Mesendoderm (in vitro differentiated cells): ENCODE measurements around the gene CEP89. TPM values are rescaled to one million over a fixed set of nuclear protein-coding genes. Genes with fewer than 3 reads are reported as not detected.

ENCODE experiments used
- DNase-seq: peaks from one replicate; pipeline ENCODE4 v3.0.0; 2013
- H2AK5ac ChIP-seq: 2 replicates; pipeline ENCODE4 v1.6.1; 2013; ENCODE audit warnings: low read length, inconsistent platforms
- H2BK120ac ChIP-seq: 2 replicates; pipeline ENCODE4 v1.6.1; 2013; ENCODE audit warnings: low read depth, mild to moderate bottlenecking, low read length, moderate library complexity, mixed read lengths
- H2BK15ac ChIP-seq: replicated peaks from 2 replicates; pipeline ENCODE4 v1.6.1; 2013; ENCODE audit warnings: low read depth, mild to moderate bottlenecking, moderate library complexity
- H2BK5ac ChIP-seq: 2 replicates; pipeline ENCODE4 v1.6.1; 2013; ENCODE audit warnings: low read length, inconsistent platforms
- H3K18ac ChIP-seq: 2 replicates; pipeline ENCODE4 v1.6.1; 2013; ENCODE audit warnings: mild to moderate bottlenecking, low read length, mixed read lengths
- H3K23ac ChIP-seq: one replicate; pipeline ENCODE4 v1.6.1; 2013; ENCODE audit warnings: low read length
- H3K27ac ChIP-seq: 2 replicates; pipeline ENCODE4 v1.5.1; 2013; ENCODE audit warnings: low read depth, mild to moderate bottlenecking, inconsistent platforms, low read length, moderate library complexity
- H3K27me3 ChIP-seq: 2 replicates; pipeline ENCODE4 v1.6.1; 2013; ENCODE audit warnings: low read length, control low read depth, mild to moderate bottlenecking, inconsistent platforms; ENCODE audit not compliant: insufficient read depth, poor library complexity
- H3K36me3 ChIP-seq: 2 replicates; pipeline ENCODE4 v1.6.1; 2013; ENCODE audit warnings: low read length, inconsistent platforms; ENCODE audit not compliant: control insufficient read depth, insufficient read depth
- H3K4ac ChIP-seq: one replicate; pipeline ENCODE4 v1.6.1; 2013; ENCODE audit warnings: low read depth, mild to moderate bottlenecking, low read length, moderate library complexity
- H3K4me1 ChIP-seq: 2 replicates; pipeline ENCODE4 v1.6.1; 2013; ENCODE audit warnings: low read depth, low read length, inconsistent platforms; ENCODE audit not compliant: control insufficient read depth
- H3K4me2 ChIP-seq: 2 replicates; pipeline ENCODE4 v1.6.1; 2013; ENCODE audit warnings: low read length
- H3K4me3 ChIP-seq: 2 replicates; pipeline ENCODE4 v1.5.1; 2013; ENCODE audit warnings: mild to moderate bottlenecking, low read length
- H3K56ac ChIP-seq: one replicate; pipeline ENCODE4 v1.6.1; 2013; ENCODE audit warnings: low read length
- H3K79me1 ChIP-seq: 2 replicates; pipeline ENCODE4 v1.6.1; 2013; ENCODE audit warnings: low read length, inconsistent platforms
- H3K79me2 ChIP-seq: 2 replicates; pipeline ENCODE4 v1.6.1; 2013; ENCODE audit warnings: mild to moderate bottlenecking, low read length; ENCODE audit not compliant: control insufficient read depth, insufficient read depth
- H3K9ac ChIP-seq: 2 replicates; pipeline ENCODE4 v1.6.1; 2013; ENCODE audit warnings: low read length, inconsistent platforms
- H4K5ac ChIP-seq: one replicate; pipeline ENCODE4 v1.6.1; 2013; ENCODE audit warnings: low read length
- H4K8ac ChIP-seq: one replicate; pipeline ENCODE4 v1.6.1; 2013; ENCODE audit warnings: low read depth, mild to moderate bottlenecking, control low read depth, low read length, moderate library complexity
- WGBS: extraction: QIAGEN DNeasy Blood & Tissue Kit; methylation state at CpG from one replicate; pipeline ENCODE4 v1.1.7; 2013; ENCODE audit warnings: low lambda C conversion rate, missing lambda C conversion rate; ENCODE audit not compliant: insufficient coverage; ENCODE audit errors: extremely low coverage; 5-methylcytosine and 5-hydroxymethylcytosine counted together
- small RNA-seq: library from polyadenylated mRNA; stranded (forward); fragments of <200 nt; extraction: miRNeasy Mini kit (QIAGEN cat#:217004); gene quantifications from one replicate; pipeline ENCODE3, GENCODE V24; 2013; ENCODE audit not compliant: insufficient read depth

CEP89 gene

GRCh38 chr19:32828139-32828538 lies 143.6 kb downstream of the CEP89 start:
- Histone ChIP-seq H2BK5ac (no peak overlapping the region), H3K9ac (no peak overlapping the region), H4K5ac (no peak overlapping the region), H2AK5ac (no peak overlapping the region), H3K27me3 (no peaks in the 10 kb centered on the region), H2BK15ac (no peak overlapping the region), H3K36me3 (no peaks in the 10 kb centered on the region), H3K23ac (no peak overlapping the region), H3K18ac (no peak overlapping the region), H3K4ac (no peak overlapping the region), H3K79me1 (no peaks in the 10 kb centered on the region), H4K8ac (no peak overlapping the region), H3K4me2 (no peak overlapping the region), H2BK120ac (no peak overlapping the region), H3K4me3 (no peak overlapping the region), H3K4me1 (no peaks in the 10 kb centered on the region), H3K27ac (no peak overlapping the region), H3K56ac (no peak overlapping the region), H3K79me2 (no peaks in the 10 kb centered on the region)
- no CpG with 5 or more reads among the region's 4 CpGs for WGBS
- DNase-seq = peak; percentile 62

Small RNAs within 50 kb of the gene (small RNA-seq; reads per million reads assigned to genes)
- not detected for gene RN7SKP22
